Mammary epithelial cell (primary cell): ENCODE data around the gene BRPF1.

Source experiments
- CTCF ChIP-seq, 2 donors: IDR thresholded peaks in 1 of 2; conservative IDR thresholded peaks in 1 of 2; 2 replicates each; pipeline ENCODE4 v1.5.1; 2011 to 2012; ENCODE audit warnings: inconsistent platforms in 2 of 2, low read length in 2 of 2, mild to moderate bottlenecking in 2 of 2, control low read depth in 1 of 2, low read depth in 1 of 2; ENCODE audit not compliant: insufficient read depth in 1 of 2; ENCODE audit errors: extremely low read depth in 1 of 2
- EZH2 ChIP-seq: IDR thresholded peaks from 2 replicates; pipeline ENCODE4 v1.6.1; 2012; ENCODE audit warnings: low read length, inconsistent platforms, borderline replicate concordance

- TF ChIP-seq CTCF (conservative IDR thresholded peaks at IDR 0.05 in 1 of 2, IDR thresholded peaks at IDR 0.05 in 1 of 2; ENCODE audit: extremely low read depth in 1 of 2, insufficient read depth in 1 of 2, low read depth in 1 of 2, low read length in 2 of 2): no peak
- TF ChIP-seq EZH2: no peak
Measured at GRCh38 chr3:9749296-9749644, 17.7 kb downstream of the BRPF1 start.
